PC-9 (cell line): ENCODE data around the gene SLC26A11.

ENCODE experiments used
- EZH2 ChIP-seq: fragments of 200-600 bp; sonication (generic); IDR thresholded peaks from 2 replicates; pipeline ENCODE4 v1.8.0; 2017; ENCODE audit warnings: antibody characterized with exemption, low read depth
- TF ChIP-seq, protein P1 (sequence below): fragments of 200-600 bp; sonication (generic); conservative IDR thresholded peaks from 2 replicates; pipeline ENCODE4 v1.6.1; 2017; ENCODE audit warnings: mixed run types, antibody characterized with exemption, mild to moderate bottlenecking, moderate library complexity

- TF ChIP-seq EZH2, result no peak
- TF ChIP-seq, protein P1, sequence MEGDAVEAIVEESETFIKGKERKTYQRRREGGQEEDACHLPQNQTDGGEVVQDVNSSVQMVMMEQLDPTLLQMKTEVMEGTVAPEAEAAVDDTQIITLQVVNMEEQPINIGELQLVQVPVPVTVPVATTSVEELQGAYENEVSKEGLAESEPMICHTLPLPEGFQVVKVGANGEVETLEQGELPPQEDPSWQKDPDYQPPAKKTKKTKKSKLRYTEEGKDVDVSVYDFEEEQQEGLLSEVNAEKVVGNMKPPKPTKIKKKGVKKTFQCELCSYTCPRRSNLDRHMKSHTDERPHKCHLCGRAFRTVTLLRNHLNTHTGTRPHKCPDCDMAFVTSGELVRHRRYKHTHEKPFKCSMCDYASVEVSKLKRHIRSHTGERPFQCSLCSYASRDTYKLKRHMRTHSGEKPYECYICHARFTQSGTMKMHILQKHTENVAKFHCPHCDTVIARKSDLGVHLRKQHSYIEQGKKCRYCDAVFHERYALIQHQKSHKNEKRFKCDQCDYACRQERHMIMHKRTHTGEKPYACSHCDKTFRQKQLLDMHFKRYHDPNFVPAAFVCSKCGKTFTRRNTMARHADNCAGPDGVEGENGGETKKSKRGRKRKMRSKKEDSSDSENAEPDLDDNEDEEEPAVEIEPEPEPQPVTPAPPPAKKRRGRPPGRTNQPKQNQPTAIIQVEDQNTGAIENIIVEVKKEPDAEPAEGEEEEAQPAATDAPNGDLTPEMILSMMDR, result no peak
Observed at GRCh38 chr17:80251966-80252365, 31.7 kb downstream of the SLC26A11 start.
